Astrocyte of the hippocampus (primary cell): ENCODE results near the gene ABLIM3.

Source experiments
- DNase-seq: peaks from one replicate; pipeline ENCODE4 v3.0.0; 2011; ENCODE audit warnings: low read depth, low spot score

ABLIM3 gene

DNA sequence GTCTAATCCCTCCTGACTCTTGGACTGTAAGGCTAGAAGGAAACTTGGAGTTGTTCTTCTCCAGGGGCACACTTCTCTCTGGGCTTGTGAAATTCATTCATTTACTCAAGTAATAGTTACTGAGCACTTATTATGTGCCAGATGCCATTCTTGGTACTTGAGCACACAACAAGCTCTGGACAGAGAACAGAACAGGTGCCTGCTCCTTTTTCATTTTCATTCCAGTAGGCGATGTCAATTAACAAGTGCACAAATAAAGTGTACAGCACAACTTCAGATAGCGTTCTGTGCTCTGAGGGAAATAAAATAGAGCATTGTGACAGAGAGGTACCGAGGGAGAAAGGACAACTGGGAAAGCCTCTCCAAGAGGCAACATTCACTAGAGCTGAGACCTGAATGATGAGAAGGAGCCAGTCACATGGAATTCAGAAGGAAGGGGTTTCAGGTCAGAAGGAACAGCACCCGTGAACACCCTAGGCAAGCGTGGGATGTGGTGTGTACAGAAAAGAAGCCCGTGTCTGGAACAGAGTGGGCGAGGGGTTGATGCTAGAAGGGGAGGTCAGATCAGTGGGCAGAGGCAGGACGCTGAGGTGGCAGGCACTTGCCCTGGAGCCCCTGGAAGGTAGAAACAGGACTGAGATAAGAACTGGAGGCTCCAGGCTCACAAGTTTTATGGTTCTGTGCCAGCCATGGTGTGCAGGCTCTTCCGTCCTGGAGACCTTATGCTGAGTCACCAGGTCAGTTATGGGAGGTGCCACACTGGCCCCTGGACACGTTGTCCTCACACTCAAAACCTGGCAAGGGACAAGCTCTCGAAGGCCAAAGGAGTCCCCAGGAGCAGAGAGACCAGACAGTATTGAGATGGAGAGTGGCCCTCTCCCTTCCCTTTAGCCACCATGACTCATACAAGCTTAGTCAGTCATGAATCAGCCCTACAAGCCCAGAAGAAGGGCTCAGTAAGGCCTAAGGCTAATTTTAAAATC is 7.2 kb upstream of the ABLIM3 start:
- peak; percentile 75 for DNase-seq

DNA sequence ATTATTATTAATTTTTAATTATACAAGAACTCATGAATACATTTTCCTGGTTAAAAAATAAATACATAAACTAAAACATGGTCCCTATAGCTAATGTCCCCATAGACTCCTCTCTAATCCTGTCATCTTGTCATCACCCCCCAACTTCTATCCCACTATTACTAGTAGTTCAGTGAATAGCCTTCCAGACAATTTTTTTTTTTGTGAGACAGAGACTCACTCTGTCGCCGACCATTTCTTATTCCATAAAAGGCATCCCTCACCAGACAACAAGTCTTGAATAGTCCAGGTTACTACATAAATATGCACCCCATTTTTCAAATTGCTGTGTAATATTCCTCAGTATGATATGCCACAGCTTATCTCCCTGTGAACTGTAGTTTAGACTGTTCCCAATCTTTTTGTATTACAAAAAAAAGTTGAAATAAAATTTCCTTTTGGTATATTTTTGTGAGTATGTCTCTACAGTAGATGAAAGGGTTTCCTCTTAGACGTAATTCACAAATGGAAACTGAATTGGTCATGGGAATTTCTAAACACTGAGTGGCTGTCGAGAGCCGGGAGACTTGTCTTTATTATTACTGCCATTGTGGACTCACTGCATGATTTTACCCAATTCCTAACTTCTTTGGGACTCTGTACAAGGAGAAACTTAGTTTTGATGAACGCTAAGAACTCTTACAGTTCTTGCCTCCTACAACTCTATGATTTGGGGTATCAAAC is 6.4 kb upstream of the ABLIM3 start:
- DNase-seq = no peak

DNA sequence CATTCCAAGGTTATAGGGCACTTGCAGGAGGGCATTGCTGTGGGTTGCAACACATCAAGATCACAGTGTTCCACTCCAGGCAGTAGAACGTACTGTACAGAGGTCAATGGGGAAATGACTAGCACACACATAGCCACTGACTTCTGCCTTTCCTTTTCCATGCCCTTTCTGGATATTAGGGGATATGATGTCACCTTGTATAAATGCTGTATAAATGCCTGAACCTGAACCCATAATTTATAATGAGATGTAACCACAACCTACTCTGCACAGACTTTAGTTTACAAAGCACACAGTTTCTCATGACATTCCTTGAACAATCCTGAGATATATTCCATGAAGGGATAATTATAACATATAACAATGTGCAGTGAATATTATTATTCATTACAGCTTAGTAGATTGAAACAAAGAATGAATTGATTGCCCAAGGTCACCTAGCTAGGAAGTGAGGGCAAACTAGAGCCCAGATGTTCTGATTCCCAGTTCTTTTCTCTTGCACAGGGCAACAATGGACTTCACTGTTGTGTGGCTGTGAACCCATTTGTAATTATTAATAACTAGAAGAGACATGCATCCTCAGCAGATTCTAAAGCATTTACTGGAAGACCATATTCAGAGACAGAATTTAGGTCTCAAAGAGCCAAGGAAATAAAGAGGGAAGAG is 5.6 kb upstream of the ABLIM3 start:
- peak; percentile 54 for DNase-seq

DNA sequence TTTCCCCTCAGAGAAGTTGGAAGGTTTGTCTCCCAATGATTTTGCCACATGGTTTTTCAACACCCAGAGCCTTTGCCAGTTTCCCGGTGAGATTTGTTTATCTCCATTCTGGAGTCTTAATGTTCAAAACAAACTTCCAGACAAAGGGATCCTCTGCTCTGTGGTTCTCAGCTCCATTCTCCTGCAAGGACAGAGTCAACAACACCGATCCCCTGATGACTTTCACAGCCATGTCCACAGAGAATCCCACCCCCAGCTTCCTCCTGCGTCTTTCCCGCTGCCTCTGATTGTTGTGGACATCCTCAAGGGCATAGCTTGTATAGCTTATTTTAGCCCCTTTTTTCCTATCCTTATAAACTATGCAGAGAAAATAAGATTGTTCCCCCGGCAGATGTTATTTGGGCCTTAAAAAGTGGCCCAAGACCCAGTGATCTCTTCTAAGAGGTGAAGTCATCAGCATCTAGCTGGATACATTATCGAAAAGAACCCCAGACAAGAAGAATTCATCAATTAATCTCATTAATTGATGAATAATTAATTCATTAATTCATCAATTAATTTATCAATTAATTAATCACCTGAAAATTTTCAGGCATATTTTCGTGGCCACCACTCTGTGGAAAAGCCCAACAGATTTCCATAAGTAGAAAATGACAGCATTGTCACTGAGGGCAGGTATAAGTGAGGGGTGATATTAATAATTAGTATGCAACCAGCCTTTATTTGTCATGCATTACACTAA is 2.9 kb upstream of the ABLIM3 start:
- no peak for DNase-seq

DNA sequence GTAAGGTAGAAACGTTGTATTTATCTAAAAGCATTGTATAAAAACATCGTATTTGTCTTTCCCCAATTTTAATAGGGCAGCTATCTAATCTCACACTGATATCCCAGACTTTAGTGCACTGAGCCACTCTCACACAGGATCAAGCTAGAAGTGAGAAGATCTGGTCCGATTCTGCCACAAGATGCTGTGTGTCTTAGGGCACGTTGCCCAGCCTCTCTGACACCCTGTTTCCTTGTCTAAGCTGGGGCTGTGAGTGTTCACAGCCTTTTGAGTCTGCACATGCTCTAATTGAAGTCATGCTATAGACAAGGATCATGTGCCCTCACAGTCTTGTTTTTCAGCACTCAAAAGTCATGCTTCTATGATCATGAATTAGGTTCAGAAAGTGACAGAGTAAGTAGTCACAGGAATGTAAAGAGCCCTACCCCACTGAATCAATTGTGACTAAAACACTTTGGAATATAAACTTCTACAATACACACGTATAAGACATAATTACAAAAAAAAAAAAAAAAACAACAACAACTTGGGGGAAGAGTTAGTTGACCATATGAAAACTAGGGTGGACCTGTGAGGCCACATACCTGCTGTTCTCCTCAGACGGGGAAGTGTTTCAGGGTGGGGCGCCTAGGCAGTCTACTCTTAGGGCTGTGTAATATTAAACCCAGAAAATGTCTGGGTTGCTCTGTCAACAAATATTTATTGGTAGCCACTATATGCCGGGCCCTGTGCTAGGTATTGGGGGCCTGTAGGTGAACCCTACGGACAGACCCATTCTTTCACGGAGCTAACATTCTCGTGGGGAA is 893 bp upstream of the ABLIM3 start:
- no peak for DNase-seq

DNA sequence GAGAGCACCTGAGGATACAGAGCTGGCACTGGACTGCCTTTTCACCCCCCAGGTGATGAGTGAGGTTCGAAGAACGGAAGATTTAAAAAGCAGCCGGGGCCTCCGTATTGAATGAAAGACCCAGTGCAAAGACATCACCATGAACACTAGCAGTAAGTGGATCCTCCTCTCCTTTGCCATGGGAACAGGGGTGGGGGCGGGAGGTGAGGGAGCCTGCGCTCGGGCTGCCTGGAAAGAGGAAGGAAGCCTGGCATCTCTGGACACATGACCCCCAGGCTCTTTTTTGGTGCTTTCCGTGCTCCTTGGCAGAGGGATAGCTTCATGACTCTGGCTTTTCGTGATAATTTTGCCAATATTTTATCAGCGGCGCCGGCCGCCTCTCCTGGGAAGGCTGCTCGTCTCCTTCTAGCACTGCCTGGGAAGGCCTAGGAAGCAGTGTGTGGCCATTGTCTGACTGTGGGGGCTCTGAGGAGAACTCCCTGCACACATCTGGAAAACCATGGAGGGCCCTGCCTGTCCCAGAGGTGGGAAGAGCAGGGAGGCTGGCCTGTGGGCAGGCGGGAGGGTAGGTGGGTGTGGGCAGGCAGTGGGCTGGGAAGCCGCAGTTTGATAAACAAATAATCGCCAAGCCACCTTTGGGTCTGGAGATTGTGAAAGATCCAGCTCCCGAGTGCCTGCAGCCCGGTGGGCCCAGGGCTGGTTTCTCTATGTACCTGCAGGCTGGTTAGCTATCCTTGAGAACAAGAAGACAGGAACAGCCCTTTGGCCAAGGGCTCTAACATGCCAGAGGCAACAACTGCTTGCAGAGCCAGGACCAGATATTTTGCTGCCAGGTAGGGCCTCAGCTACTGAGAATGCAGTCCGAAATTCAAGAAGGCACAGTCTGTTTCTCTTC is 911 bp downstream of the ABLIM3 start:
- no peak for DNase-seq

DNA sequence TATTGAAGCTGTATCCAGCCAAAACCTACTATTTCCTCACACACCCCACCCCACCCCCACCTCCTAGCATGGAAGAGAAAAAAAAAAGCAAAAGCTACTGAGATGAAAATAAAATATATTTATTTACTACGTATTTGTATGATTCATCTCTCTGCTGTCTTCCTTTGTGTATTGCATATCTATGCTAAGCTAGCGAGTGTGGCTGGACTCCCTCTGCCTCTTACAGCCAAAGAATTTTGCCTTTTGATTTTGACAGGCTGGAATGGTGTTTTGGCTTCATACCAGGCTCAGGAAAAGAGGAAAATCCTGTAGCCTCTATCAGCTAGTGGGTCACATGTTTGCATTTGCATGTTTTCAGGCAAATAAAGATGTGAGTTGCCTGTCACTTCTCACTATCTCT is 2.2 kb downstream of the ABLIM3 start:
- peak; percentile 74 for DNase-seq

DNA sequence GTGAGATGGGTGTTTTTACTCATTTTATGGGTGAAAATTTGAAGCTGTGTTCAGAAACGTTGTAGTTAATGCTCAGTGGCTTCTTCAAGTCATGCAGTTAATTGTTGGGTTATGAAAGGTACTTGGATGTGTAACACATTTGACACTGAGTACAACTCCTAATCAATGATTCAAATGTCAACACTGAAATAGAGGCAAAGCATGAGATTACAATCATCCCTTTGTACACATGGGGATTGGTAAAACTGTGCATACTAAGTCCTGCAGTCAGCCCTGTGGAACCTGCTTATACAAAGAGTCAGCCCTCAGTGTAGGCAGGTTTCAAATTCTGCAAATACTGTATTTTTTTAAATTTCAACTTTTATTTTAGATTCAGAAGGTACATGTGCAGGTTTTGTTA is 3.3 kb downstream of the ABLIM3 start:
- DNase-seq = no peak

DNA sequence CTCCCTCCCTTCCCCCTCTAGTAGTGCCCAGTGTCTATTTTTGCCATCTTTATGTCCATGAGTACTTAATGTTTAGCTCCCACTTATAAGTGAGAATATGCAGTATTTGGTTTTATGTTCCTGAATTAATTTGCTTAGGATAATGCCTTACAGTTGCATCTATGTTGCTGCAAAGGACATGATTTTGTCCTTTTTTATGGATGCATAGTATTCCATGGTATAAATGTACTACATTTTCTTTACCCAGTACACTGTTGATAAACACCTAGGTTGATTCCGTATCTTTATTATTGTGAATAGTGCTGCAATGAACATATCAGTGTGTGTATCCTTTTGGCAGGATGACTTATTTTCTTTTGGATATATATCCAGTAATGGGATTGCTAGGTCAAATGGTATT is 3.8 kb downstream of the ABLIM3 start:
- DNase-seq = no peak

DNA sequence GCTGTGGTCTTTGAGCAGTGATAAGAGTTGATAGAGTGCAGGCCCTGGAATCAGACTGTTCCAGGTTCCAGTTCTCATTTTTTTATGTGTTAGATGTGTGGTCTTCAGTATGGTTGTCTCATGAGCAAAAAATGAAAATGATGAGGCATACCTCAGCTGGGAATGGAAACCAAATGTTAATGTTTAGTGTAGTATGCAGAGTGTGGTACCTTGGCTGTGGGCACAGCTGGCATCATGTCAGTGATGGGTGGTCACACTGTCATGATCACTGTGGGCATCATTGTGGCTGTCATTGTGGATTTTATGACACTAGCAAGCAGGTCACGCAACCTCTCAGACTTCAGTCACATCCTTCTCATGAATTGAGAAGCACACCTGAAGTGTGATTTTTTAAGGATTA is 6.4 kb downstream of the ABLIM3 start:
- no peak for DNase-seq

DNA sequence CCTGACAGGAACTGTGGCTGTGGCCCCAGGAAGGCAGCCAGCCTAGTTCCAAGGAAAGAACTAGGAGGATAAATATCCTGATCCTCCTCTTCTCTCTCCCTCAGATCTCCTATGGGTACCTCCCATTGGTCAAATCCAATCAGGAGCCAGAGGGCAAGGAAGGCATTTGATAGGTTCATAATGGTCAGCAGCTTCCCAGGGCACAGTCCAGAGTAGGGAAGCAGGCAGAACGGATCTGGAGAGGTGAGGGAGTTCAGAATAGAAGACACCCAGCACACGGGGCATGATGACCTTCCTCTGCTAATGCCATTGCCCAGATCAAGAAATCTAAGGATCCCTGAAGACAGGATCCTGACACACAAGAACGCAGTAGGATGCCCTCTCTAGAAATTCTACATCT is 8.6 kb downstream of the ABLIM3 start:
- no peak for DNase-seq

DNA sequence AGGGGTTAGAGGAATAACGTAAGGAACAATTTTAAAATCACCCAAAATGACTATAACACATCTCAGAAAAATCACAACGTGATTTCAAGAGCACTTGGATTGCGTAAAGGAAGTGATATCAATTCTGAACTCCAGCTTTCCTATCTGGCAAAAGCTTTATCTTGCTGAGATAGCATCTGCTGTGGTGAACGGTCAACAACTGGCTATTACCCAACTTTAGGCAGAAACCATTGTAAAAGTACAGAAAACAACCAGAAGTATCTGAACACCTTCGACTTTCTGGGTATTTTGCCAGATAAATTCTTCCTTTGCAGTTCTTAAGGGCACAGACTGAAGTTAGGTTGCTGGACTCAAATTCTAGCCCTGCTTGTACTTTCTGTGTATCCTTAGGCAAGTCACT is 9.2 kb downstream of the ABLIM3 start:
- DNase-seq = no peak

DNA sequence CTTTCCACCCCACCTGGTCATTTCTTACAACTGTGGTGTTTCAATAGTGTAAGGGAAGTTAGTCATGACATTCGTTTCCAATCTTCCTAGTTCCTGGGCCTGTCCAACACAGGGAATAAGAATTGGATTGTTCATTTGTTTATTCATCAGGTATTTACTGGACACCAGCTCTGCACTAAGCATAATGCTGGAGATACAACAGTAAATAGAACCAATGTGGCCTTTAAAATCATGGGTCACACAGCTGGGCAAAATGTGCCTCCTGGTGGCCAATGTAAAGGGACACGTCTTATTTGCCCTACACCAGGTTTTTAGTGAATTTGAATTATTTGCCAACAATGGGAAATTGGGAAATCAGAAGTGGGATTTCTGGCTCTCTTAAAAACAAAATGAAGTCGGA is 10.4 kb downstream of the ABLIM3 start:
- DNase-seq = no peak

DNA sequence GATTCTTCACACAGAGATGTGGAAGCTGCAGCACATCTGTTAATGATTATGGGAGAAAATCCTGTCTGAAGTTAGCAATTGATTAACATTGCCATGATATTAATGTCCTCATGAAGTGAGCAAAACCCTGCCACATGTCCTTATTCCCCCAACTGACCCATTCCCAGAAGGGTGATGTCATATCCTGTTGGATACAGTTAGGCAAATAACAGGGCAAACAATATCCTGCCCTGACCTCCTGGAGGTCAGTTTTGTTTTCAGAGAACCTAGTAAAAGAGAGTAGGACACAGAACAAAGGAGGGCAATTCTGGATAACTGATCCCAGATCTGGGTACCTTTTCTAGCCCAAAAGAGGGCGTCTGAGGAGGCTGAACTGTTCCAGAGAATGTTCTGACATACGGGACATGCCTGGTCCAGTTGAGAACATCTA is 11.0 kb downstream of the ABLIM3 start:
- DNase-seq = no peak

DNA sequence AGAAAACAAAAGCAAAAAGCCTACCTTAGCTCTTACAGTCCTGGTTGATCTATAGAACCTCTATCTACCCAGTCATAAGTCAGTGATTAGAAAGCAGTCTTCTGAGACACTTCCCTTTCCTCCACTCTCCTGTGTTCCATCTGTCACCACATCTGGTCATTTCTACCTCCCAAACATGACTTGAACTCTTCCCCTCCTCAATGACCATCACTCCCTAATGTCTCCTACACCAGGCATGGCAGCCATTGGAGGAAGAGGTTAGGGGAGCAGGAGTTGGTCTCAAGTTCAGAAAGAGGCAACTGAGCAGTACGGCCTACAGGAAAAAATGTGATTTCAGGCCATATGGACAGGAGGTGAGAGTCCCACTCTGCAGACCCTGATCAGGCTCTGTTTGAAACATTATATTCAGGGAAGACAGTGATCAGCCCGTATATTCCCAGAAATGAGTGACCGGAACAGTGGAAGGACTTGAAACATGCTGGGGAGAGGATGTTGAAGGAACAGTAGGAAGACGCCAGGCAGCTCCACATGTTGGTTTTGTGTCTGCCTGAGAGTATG is 12.0 kb downstream of the ABLIM3 start:
- no peak for DNase-seq

DNA sequence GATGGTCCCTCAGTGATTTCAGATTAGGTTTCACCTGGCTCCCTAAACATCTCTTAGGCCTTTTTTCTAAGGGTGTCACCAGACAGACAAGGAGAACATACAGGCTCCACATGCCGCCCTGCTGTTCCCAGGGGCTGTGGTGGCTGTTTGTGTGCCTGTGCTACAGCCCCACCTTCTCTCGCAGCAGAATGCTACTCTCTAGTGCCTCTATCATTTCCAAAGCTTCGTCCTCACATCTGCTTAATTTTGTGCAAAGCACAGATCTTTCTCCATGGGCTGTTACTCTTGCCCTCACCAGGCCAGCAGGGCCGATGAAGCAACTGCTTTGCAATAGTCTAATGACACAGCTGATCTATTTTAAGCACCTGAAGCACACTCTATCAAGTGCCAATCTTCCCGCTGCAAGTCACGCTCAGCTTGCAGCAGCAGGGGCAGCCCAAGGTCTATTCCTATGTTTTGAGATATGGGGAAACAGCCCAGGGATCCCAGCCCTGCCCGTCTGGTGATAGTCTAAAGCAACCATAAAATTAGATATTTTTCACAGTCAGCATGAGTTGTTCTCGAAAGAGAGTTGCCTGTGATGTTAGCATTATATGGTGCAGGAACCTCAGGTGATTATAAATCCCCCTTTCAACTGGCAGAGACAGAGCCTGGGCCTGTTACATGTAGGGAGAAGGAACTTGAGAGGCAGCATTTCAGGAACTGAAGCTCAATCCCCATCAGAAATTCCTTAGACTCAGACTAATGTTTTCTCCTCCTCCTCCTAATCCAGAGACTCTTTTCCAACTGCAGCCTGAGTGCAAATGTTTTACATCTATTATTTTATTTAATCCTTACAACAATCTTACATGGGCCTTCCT is 12.7 kb downstream of the ABLIM3 start:
- no peak for DNase-seq

DNA sequence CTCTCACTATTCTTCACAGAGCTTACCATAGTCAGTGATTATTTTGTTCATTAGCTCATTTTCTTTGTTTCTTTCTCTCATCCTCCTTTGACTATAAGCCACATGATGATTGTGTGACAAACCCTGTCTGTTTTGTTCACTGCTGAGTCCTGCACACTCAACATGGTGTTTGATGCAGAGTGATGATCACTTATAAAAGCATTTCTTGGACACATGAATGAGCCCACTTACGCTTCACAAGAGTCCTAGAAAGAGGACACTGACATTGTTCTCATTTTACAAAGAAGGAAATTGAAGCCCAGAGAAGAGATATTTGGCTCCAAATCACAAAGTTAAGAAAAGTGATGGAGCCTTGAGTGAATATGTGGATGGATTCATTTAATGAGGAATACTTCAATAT is 13.4 kb downstream of the ABLIM3 start:
- DNase-seq = no peak

DNA sequence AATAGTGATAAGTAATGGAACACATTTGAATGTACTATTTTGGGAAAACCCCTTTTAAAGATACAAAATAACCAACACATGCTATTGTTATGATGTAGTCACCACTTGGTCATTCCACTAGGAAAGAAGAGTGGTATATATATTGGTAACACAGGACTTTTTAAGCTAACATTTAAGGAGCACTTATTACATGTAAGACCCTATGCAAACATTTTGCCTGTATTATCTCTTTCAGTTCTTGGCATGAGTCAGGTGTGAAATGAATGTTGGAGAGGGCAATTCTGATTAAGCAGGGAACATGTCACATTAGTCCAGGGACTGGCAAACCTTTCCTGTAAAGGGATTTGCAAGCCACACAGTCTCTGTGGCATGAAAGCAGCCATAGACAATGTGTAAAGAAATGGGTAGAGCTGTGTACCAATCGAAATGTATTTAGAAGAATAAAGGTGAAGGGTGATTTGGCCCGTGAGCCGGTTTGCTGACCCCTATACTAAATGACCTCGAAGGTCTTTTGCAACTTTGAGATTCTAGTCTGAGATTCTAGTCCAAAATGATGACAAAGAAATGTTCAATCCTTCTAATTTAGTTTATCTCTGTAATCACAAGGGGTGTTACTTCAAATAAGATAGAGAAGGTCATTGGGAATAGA is 15.3 kb downstream of the ABLIM3 start:
- no peak for DNase-seq
